ENCODE data around the gene N4BP2. TPM values are rescaled to one million over a fixed set of nuclear protein-coding genes. Genes with fewer than 3 reads are reported as not detected.

Gene N4BP2
- total RNA-seq, 1 experiment from 2014 or later = 8.5 TPM

DNA sequence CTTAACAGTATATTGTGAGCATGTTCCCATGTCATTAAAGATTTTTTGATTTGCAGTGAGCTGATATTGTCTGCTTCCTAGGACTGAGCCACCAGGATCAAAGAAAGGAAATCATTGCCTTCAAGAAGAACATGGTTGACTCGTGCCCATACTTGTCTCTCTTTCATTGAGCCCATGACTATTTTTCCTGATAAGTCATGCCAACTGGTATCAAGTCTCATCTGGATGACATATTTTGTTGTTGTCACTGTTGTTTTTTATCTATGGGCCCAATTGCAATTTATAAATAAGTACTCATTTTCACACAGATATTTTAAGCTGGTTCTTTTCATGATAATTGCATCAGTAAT, 130.0 kb downstream of the N4BP2 start:
- POLR2A ChIA-PET = no interaction called here
- TF ChIP-seq, protein P1, sequence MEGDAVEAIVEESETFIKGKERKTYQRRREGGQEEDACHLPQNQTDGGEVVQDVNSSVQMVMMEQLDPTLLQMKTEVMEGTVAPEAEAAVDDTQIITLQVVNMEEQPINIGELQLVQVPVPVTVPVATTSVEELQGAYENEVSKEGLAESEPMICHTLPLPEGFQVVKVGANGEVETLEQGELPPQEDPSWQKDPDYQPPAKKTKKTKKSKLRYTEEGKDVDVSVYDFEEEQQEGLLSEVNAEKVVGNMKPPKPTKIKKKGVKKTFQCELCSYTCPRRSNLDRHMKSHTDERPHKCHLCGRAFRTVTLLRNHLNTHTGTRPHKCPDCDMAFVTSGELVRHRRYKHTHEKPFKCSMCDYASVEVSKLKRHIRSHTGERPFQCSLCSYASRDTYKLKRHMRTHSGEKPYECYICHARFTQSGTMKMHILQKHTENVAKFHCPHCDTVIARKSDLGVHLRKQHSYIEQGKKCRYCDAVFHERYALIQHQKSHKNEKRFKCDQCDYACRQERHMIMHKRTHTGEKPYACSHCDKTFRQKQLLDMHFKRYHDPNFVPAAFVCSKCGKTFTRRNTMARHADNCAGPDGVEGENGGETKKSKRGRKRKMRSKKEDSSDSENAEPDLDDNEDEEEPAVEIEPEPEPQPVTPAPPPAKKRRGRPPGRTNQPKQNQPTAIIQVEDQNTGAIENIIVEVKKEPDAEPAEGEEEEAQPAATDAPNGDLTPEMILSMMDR (IDR thresholded peaks at IDR 0.05) = no peak
- TF ChIP-seq, protein P2, sequence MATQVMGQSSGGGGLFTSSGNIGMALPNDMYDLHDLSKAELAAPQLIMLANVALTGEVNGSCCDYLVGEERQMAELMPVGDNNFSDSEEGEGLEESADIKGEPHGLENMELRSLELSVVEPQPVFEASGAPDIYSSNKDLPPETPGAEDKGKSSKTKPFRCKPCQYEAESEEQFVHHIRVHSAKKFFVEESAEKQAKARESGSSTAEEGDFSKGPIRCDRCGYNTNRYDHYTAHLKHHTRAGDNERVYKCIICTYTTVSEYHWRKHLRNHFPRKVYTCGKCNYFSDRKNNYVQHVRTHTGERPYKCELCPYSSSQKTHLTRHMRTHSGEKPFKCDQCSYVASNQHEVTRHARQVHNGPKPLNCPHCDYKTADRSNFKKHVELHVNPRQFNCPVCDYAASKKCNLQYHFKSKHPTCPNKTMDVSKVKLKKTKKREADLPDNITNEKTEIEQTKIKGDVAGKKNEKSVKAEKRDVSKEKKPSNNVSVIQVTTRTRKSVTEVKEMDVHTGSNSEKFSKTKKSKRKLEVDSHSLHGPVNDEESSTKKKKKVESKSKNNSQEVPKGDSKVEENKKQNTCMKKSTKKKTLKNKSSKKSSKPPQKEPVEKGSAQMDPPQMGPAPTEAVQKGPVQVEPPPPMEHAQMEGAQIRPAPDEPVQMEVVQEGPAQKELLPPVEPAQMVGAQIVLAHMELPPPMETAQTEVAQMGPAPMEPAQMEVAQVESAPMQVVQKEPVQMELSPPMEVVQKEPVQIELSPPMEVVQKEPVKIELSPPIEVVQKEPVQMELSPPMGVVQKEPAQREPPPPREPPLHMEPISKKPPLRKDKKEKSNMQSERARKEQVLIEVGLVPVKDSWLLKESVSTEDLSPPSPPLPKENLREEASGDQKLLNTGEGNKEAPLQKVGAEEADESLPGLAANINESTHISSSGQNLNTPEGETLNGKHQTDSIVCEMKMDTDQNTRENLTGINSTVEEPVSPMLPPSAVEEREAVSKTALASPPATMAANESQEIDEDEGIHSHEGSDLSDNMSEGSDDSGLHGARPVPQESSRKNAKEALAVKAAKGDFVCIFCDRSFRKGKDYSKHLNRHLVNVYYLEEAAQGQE (IDR thresholded peaks at IDR 0.05; ENCODE audit: insufficient read depth in 1 of 2, low read depth in 2 of 2, low read length in 1 of 2) = no peak
- no peak for TF ChIP-seq POLR2AphosphoS5 (IDR thresholded peaks at IDR 0.05; ENCODE audit: low read depth, low read length)
- no peak for TF ChIP-seq TCF7L2 (IDR thresholded peaks at IDR 0.05; ENCODE audit: low read depth, low read length)
- no peak for TF ChIP-seq SIN3A (IDR thresholded peaks at IDR 0.05; ENCODE audit: borderline replicate concordance, insufficient read depth, low read depth, low read length)
- intact Hi-C loops (cut with micrococcal nuclease; ENCODE audit: unreplicated experiment) = no loop called here
- in situ Hi-C loops (cut with HindIII; ENCODE audit: low pct_unique_long_range_greater_than_20kb, low sequenced_read_pairs) = no loop called here
- Histone ChIP-seq H3K27me3 (ENCODE audit: control insufficient read depth, insufficient read depth, low read length) (no peaks in the 10 kb centered on the region), H3K27ac (ENCODE audit: low read length) (peak overlapping the region; percentile 66; the same call in 1 of the 2 replicates), H3K36me3 (ENCODE audit: control insufficient read depth, insufficient read depth, low read length) (no peaks in the 10 kb centered on the region), H3K4me3 (ENCODE audit: low read depth in 2 of 2, low read length in 2 of 2) (no peak overlapping the region), H3K9me3 (ENCODE audit: control insufficient read depth, insufficient read depth, low read depth, low read length) (no peaks in the 10 kb centered on the region), H3K4me1 (ENCODE audit: control insufficient read depth, insufficient read depth, low read length) (peaks cover 31% of the 10 kb centered on the region)
- BruUV-seq (replicated peaks) = no TSS peak
- DNase-seq (ENCODE audit: low read depth, low spot score) = no peak
- CTCF ChIA-PET = no interaction called here
- ATAC-seq = no peak

DNA sequence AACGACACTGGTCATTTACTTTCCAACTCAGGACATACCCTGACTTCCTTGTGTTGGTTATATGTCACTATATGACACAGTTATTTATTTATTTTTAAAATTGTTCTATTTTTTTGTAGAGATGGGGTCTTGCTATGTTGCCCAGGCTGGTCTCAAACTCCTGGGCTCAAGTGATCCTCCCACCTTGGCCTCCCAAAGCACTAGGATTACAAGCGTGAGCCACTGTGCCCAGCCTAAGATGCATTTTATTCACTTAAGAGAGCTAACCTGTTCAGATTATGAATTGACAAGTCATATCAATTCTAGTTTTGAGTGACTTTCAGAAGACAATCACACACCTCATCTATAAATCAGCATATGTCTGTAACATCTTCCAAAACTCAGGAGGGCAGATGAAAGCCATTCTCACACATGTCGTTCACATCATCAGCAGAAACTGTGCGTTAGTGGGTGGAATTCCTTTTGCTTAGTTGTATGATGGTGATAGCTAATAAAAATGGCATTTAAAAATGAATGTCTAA, 130.8 kb downstream of the N4BP2 start:
- POLR2A ChIA-PET = no interaction called here
- no peak for ATAC-seq

More for the DNA sequence above, 130.8 kb downstream of the N4BP2 start:
- in situ Hi-C loops (cut with HindIII; ENCODE audit: low pct_unique_long_range_greater_than_20kb, low sequenced_read_pairs) = no loop called here
- no peak for TF ChIP-seq SIN3A (IDR thresholded peaks at IDR 0.05; ENCODE audit: borderline replicate concordance, insufficient read depth, low read depth, low read length)
- TF ChIP-seq, protein P1 (IDR thresholded peaks at IDR 0.05) = no peak
- no peak for TF ChIP-seq POLR2AphosphoS5 (IDR thresholded peaks at IDR 0.05; ENCODE audit: low read depth, low read length)
- TF ChIP-seq TCF7L2 (IDR thresholded peaks at IDR 0.05; ENCODE audit: low read depth, low read length) = no peak
- TF ChIP-seq, protein P2 (IDR thresholded peaks at IDR 0.05; ENCODE audit: insufficient read depth in 1 of 2, low read depth in 2 of 2, low read length in 1 of 2) = no peak
- peaks cover 39% of the 10 kb centered on the region for H3K4me1 ChIP-seq (ENCODE audit: control insufficient read depth, insufficient read depth, low read length)
- peak overlapping the region; percentile 65 for H3K27ac ChIP-seq (ENCODE audit: low read length)
- intact Hi-C loops (cut with micrococcal nuclease; ENCODE audit: unreplicated experiment) = no loop called here
- no TSS peak for BruUV-seq (replicated peaks)
- no peaks in the 10 kb centered on the region for H3K9me3 ChIP-seq (ENCODE audit: control insufficient read depth, insufficient read depth, low read depth, low read length)
- CTCF ChIA-PET = no interaction called here
- DNase-seq (ENCODE audit: low read depth, low spot score) = no peak
- H3K36me3 ChIP-seq (ENCODE audit: control insufficient read depth, insufficient read depth, low read length) = no peaks in the 10 kb centered on the region
- H3K27me3 ChIP-seq (ENCODE audit: control insufficient read depth, insufficient read depth, low read length) = no peaks in the 10 kb centered on the region
- H3K4me3 ChIP-seq (ENCODE audit: low read depth in 2 of 2, low read length in 2 of 2) = no peak overlapping the region
